Sigmoid colon (tissue), 7 donors: ENCODE data around the gene OR10J4. TPM values are rescaled to one million over a fixed set of nuclear protein-coding genes. Genes with fewer than 3 reads are reported as not detected.

Experiments
- DNase-seq: peaks from one replicate; pipeline ENCODE4 v3.0.0-alpha.2; 2019
- H3K27ac ChIP-seq, 4 donors: fragments of 200-600 bp; sonication (generic); one replicate each; pipeline ENCODE4 v1.5.1; 2016 to 2019; ENCODE audit warnings: mild to moderate bottlenecking in 1 of 4
- H3K27me3 ChIP-seq, 3 donors: fragments of 200-600 bp; sonication (generic); one replicate each; pipeline ENCODE4 v1.5.1; 2019; ENCODE audit warnings: mild to moderate bottlenecking in 1 of 3
- H3K36me3 ChIP-seq, 4 donors: fragments of 200-600 bp; sonication (generic); one replicate each; pipeline ENCODE4 v1.5.1; 2016 to 2019
- H3K4me1 ChIP-seq, 4 donors: fragments of 200-600 bp; sonication (generic); one replicate each; pipeline ENCODE4 v1.5.1; 2017 to 2019
- H3K4me3 ChIP-seq, 4 donors: fragments of 200-600 bp; sonication (generic); one replicate each; pipeline ENCODE4 v1.5.1; 2017 to 2019; ENCODE audit warnings: mild to moderate bottlenecking in 2 of 4, moderate library complexity in 1 of 4
- H3K9me3 ChIP-seq, 4 donors: fragments of 200-600 bp in 3 of 4; sonication (generic) in 3 of 4; one replicate each; pipeline versions ENCODE4 v1.5.1 to v1.6.1; 2013 to 2019
- CTCF ChIP-seq, 4 experiments: fragments of 450-650 bp in 3 of 4; fragments of 200-600 bp in 1 of 4; IDR thresholded peaks; one replicate each; pipeline ENCODE4 v1.5.1; 2016 to 2019; ENCODE audit warnings: antibody characterized with exemption in 4 of 4, mild to moderate bottlenecking in 3 of 4, moderate library complexity in 2 of 4
- EP300 ChIP-seq, 4 donors: sonication (generic); formaldehyde crosslinking; IDR thresholded peaks; one replicate each; pipeline ENCODE4 v1.6.1; 2017; ENCODE audit warnings: antibody characterized with exemption in 4 of 4
- POLR2A ChIP-seq, 2 donors: fragments of 450-650 bp; IDR thresholded peaks; one replicate each; pipeline ENCODE4 v1.6.1; 2016; ENCODE audit warnings: antibody characterized with exemption in 2 of 2, mild to moderate bottlenecking in 2 of 2, moderate library complexity in 2 of 2
- POLR2AphosphoS5 ChIP-seq, 4 donors: sonication (generic); formaldehyde crosslinking; IDR thresholded peaks; one replicate each; pipeline ENCODE4 v1.6.1; 2017; ENCODE audit warnings: antibody characterized with exemption in 4 of 4
- WGBS, 2 donors: extraction: QIAGEN DNeasy Blood & Tissue Kit; methylation state at CpG; one replicate each; pipeline ENCODE4 v1.1.7; 2013; 5-methylcytosine and 5-hydroxymethylcytosine counted together
- intact Hi-C: fragments of 100-400 bp; cut with DNase I; formaldehyde crosslinking; loops from one replicate; pipeline ENCODE4 v1.15.1; 2023
- polyA plus RNA-seq, 3 donors: library from polyadenylated mRNA; stranded (reverse); fragments of 200-250 nt; gene quantifications; one replicate each; pipeline ENCODE4 v1.2.3, GENCODE V29; 2013
- total RNA-seq, 4 donors: library from RNA; depleted of rRNA; stranded (reverse); fragments of >200 nt; gene quantifications; one replicate each; pipeline ENCODE4 v1.1.0, GENCODE V29; 2016
- donor health status: healthy with polysubstance abuse.
- donor health status: Bipolar disorder and iron deficiency.
- donor health status: healthy.

OR10J4 gene
- total RNA-seq (not detected), polyA plus RNA-seq (not detected)

DNA sequence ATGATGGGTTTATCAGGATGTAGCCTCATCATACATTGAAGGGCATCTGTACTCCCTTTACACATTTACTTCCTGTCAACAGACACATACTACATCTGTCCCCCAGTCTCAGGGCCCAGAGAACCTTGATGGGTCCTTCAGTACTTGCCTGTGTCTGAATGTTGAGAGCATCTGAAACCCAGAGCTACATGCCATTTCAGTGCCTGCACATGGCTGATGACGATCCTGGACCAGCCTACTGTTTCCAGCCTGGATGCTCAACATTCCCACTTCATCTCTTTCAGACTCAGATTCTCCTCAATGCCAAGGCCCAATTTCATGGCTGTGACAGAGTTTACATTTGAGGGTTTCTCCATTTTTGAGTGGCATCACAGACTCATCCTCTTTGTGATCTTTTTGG lies at the start of gene OR10J4:
Gene OR10J4, plus strand, starts transcription at position 301 of the 400 bp plus-strand sequence.
- Histone ChIP-seq H3K27me3 (no peaks in the 10 kb centered on the region), H3K36me3 (no peaks in the 10 kb centered on the region), H3K4me1 (no peaks in the 10 kb centered on the region), H3K9me3 (no peaks in the 10 kb centered on the region), H3K4me3 (no peak within 1 kb of the TSS), H3K27ac (no peak within 1 kb of the TSS)
- DNase-seq = no peak
- TF ChIP-seq POLR2AphosphoS5 (IDR thresholded peaks at IDR 0.05) = no peak
- intact Hi-C loops = no loop called here
- WGBS, 2 donors = 86 to 94% methylated on average over 1 of the region's 1 CpG

DNA sequence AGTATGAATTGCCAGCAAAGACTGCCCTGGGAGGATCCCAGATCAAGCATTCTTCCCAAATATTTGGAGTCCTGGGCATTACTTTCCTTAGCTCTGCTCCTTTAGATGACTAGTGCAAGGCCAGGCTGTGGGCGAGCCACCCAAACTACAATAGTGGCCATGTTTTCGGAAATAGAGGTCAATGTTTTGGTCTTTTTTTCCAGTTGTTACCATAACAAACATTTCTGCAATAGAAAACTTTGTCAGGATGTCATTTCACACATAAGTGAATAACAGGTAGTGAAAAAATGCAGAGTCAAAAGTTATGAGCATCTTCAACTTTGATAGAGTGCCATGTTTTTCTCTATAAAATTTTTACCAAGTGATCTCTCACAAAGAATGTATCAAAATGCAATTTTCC lies 25.2 kb upstream of the OR10J4 start:
- 88% methylated on average over 2 of the region's 2 CpGs for WGBS, 2 donors
- Histone ChIP-seq H3K4me3 (no peak overlapping the region), H3K9me3 (no peaks in the 10 kb centered on the region), H3K36me3 (no peaks in the 10 kb centered on the region), H3K4me1 (no peaks in the 10 kb centered on the region), H3K27me3 (no peaks in the 10 kb centered on the region), H3K27ac (no peak overlapping the region)
- TF ChIP-seq POLR2AphosphoS5 (IDR thresholded peaks at IDR 0.05) (no peak), CTCF (IDR thresholded peaks at IDR 0.05) (no peak), POLR2A (IDR thresholded peaks at IDR 0.05) (no peak), EP300 (IDR thresholded peaks at IDR 0.05) (no peak)
- intact Hi-C loops = no loop called here
- DNase-seq = no peak

GRCh38 chr1:159408862-159409400 lies 23.1 kb upstream of the OR10J4 start:
- no peak overlapping the region for H3K4me3 ChIP-seq
- no peak for DNase-seq
- 80 to 88% methylated on average over 6 of the region's 6 CpGs for WGBS, 2 donors
- H3K4me1 ChIP-seq = no peaks in the 10 kb centered on the region
- intact Hi-C loops = no loop called here
- no peaks in the 10 kb centered on the region for H3K36me3 ChIP-seq
- no peak for TF ChIP-seq EP300 (IDR thresholded peaks at IDR 0.05)
- no peak for TF ChIP-seq POLR2AphosphoS5 (IDR thresholded peaks at IDR 0.05)
- TF ChIP-seq POLR2A (IDR thresholded peaks at IDR 0.05) = no peak
- TF ChIP-seq CTCF (IDR thresholded peaks at IDR 0.05) = no peak
- H3K9me3 ChIP-seq = no peaks in the 10 kb centered on the region
- no peak overlapping the region for H3K27ac ChIP-seq
- H3K27me3 ChIP-seq = no peaks in the 10 kb centered on the region

GRCh38 chr1:159421821-159422220 lies 10.2 kb upstream of the OR10J4 start:
- WGBS, 2 donors = 84 to 85% methylated on average over 8 of the region's 8 CpGs
- no peak overlapping the region for H3K4me3 ChIP-seq
- no peaks in the 10 kb centered on the region for H3K27me3 ChIP-seq
- H3K9me3 ChIP-seq = peaks cover 0 to 8% (median 3%) of the 10 kb centered on the region in 4 donors
- TF ChIP-seq POLR2A (IDR thresholded peaks at IDR 0.05) = no peak
- TF ChIP-seq EP300 (IDR thresholded peaks at IDR 0.05) = no peak
- TF ChIP-seq CTCF (IDR thresholded peaks at IDR 0.05) = no peak
- no peak for TF ChIP-seq POLR2AphosphoS5 (IDR thresholded peaks at IDR 0.05)
- intact Hi-C loops = no loop called here
- DNase-seq = no peak
- no peaks in the 10 kb centered on the region for H3K36me3 ChIP-seq
- no peak overlapping the region for H3K27ac ChIP-seq
- no peaks in the 10 kb centered on the region for H3K4me1 ChIP-seq

GRCh38 chr1:159428536-159428935 lies 3.5 kb upstream of the OR10J4 start:
- no peaks in the 10 kb centered on the region for H3K27me3 ChIP-seq
- intact Hi-C loops = no loop called here
- DNase-seq = no peak
- no peak overlapping the region for H3K4me3 ChIP-seq
- H3K27ac ChIP-seq = no peak overlapping the region
- H3K9me3 ChIP-seq = no peaks in the 10 kb centered on the region
- WGBS, 2 donors = 18 to 57% methylated on average over 3 of the region's 3 CpGs
- TF ChIP-seq CTCF (IDR thresholded peaks at IDR 0.05) (no peak), POLR2A (IDR thresholded peaks at IDR 0.05) (no peak), POLR2AphosphoS5 (IDR thresholded peaks at IDR 0.05) (no peak)
- no peaks in the 10 kb centered on the region for H3K4me1 ChIP-seq
- H3K36me3 ChIP-seq = no peaks in the 10 kb centered on the region
